ENCODE measurements around the gene FOXC2.

FOXC2 gene

DNA sequence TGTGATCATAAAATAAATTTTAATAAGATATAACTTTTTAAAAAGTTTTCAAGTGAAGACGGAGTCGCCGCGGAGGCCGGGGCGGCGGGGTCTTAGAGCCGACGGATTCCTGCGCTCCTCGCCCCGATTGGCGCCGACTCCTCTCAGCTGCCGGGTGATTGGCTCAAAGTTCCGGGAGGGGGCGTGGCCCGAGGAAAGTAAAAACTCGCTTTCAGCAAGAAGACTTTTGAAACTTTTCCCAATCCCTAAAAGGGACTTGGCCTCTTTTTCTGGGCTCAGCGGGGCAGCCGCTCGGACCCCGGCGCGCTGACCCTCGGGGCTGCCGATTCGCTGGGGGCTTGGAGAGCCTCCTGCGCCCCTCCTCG lies at the start of gene FOXC2:
TSS of gene FOXC2 (plus strand) at position 229 of the 365 bp plus-strand sequence. CDS start 507 bp downstream, outside the sequence.
- no peak for DNase-seq

DNA sequence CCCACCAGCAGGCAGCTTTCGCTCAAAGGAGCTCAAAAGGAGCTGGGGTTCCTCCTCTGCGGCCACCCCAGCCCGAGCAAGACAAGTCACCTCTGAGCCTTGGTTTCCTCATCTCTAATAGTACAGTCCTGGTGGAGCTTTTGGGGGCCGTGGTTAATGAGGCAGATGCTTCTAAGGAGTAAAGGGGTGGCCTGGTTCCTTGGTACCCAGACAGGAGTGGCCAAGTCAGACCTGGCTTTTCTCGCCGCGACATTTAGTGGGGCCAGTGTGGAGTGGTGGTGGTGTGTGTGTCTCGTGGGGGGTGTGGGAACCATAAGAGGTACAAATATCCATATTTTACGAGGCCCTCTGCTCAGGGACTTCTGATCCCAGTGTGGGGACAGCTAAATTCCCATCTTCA lies 49.6 kb upstream of the FOXC2 start:
- no peak for DNase-seq

DNA sequence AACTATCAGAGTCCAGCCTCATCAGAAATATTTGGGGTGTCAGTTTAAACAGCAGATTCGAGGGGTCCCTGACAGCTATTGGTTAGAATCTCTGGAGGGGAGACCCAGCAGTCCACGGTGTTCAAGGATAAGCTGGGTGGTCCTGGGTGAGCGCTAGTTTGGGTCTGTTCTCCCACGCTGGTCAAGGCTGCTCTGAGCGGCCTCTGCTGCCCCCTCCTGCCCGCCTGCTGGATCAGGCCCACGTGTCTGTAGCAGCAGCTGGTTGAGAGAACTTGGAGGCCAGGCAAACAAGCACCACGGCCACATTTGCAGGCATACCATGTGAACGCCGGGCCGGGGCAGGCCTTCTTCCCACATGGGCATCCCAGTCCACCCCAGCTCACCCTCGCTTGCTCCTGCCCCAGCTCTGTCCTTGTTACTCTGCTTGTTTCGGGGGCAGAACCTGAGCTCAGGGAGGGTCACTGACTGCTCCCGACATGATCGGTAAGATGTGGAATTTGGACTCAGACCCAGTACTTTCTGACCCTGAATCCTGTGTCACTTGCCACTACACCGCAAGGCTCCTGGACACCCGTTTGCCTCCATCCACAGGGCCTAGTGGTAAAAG lies 48.9 kb upstream of the FOXC2 start:
- peak in 1 of 2 donors; percentile 51 for DNase-seq

DNA sequence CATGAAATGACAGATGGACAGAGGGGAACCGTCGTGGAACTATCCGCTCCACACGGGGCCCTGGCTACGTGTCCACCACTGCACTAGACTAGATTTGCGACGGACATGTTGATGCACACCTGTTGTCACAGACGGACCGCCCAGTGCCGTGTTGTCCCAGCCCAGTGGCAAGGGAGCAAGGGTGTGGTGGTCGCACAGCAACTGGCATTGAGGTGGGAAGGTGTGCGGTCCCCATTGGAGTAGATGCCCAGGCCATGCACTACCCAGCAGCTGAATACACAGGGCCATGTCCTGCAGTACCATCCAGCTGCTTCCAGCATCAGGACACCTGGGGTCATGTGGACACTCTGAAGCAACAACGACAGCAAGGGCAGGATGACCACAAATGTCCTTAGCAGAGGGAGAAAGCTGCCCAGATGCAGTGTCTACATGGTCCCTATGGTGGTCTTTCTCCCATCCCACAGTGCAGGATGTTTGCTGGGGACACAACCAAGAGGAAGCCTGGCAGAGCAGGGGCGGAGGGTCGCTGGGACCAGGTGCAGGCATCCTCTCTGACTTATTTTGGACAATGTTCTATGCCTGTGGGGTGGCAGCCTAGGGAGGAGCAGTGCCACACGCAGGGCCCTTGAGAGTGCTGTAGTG lies 47.5 kb upstream of the FOXC2 start:
- no peak for DNase-seq

DNA sequence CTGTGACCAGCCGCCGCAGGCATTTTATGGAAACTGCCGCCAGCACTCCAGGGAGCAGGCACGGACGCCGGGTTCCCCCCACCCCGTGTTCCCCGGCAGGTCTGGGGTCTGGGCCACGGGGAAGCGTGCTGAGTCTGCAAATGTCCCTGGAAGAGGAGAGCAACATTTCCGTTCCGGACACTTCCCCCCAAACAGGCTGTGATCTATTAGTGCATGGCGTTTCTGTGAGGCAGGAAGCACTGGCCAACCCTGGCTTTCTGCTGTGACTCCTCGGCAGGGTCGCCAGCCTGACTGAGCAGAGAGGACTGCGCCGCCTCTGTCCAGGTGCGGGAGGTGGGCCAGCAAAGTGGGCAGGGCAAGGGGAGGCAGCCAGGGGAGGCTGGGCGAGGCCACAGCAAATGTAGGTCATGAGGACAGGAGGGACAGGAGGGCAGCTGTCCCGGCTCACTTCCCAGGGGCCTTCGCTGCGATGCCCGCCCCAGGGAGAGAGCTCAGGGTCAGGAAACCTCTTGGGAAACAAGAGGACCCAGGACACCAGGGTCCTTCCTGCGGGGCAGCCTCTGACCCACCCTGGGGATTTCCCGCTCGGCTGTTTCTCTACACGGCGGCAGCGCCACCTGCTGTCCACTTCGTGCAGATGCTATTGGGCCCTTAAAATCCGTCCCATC lies 46.8 kb upstream of the FOXC2 start:
- peak; percentile 8 to 9 for DNase-seq

DNA sequence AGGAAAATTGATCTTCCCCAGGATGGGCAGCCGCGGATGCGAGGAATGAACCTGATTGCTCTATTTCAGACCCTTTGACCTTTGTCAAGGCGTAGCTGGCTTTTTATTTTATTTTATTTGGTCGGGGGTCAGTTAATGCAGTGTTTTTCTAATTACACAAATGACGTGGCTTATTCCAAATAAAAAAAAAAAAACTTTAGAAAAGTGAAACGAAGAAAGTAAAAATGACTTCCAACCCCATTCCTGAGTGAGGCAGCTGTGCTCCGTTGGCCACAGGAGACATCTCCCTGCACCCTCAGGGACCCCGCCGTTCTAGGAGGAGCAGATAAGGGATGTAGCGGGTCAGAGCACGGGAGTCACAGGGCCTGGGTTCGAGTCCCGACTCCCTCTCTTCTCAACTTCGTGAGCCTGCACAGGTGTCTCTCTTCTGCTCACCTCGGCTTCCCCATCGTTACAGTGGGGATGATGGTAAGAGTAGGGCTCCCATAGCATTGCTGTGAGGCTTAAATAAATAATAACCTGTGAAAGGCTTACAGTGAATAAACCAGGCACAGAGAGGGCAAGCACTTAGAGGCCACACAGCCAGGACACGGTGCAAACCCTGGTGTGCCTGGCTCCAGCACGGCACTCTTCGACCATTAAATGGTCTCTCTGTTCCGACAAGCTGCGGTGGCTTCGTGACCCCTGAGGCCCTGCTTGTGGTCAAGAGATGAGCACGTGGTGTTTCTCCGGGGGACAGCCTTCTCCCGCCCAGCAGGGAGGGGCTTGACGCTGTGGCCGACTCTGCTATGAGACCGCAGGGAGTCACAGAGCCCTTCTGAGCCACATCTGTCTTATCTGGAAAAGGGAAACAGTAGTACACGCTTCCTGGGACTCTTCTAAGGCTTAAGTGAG lies 46.1 kb upstream of the FOXC2 start:
- DNase-seq: no peak

DNA sequence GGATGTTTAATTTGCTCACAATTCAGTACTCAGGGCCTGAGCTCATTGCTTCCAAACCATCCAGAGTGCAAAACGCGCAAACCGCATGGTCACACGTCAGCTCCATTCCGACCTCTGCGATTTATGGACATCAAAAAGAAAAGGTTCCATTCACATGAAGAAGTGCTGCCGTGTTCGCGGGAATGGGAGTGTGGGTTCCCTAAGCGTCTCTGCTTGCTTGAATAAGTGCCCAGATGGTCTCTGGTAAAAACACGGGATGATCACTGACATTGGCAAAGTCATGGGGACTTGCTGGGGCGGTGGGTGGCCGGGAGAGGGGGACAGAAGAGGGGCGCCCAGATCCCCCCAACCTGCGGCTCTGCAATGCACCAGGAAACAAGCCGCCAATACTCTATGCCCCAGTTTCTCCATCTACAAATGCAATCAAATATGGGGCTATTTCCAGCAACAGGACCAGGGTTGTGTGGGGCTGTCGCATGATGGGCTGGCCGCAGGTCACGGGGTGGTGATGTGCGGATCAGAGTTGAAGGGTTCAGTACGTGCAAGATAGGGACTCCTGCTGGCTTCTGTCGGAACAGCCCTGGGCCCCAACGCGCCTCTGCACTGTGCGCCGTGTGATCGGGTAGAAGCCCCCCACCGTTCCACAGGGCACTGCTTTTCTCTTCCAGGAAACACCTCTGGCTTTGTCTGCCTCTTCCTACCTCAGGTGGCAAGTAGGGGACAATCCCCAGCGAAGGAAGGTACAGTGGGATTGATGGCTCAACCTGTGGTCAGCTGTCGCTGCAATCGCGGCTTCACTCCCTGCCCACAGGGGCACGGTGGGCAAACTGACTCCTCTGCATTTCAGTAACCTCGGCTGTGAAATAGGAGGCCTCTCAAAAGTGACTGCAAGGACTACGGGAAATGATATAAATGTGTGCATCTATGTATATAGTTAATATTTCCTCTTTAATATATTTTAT lies 45.1 kb upstream of the FOXC2 start:
- DNase-seq: no peak

DNA sequence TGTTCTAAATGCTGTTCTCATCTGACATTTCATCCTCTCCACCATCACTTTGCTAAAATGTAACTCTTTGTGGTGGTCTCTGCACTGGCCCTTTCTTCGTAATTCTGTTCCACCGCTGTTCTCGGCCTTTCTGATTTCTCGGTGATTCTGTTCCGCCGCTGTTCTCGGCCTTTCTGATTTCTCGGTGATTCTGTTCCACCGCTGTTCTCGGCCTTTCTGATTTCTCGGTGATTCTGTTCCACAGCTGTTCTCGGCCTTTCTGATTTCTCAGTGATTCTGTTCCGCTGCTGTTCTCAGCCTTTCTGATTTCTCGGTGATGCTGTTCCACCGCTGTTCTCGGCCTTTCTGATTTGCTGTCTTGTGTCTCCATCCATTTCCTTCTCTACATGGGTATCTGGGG lies 44.0 kb upstream of the FOXC2 start:
- DNase-seq: no peak

DNA sequence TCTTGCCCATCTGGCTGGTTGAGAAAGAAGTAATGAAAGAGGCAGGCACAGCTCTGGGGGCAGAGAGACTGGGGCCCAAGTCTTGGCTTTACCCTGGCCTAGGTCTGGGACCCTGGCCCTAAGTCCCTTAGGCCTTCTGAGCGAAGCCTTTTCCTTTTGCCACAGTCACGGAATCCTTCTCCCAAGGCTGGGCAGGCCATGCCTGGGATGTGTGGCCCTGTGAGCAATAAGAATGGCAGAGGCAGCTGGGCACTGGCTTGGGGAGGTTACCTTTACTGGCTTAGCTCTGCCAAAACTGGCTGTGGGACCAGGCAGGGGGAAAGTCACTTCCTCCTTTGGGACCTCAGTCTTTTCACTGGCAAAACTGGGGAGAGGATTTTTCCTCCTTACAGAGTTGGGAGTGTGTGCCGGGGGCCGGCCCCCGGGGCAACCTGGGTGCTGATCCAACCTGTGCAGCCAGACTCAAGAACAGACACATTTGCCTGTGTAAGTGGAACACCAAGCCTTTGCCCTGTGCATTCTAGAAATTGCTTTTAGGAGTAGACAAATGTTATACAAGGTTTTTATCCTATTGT lies 43.4 kb upstream of the FOXC2 start:
- no peak for DNase-seq

DNA sequence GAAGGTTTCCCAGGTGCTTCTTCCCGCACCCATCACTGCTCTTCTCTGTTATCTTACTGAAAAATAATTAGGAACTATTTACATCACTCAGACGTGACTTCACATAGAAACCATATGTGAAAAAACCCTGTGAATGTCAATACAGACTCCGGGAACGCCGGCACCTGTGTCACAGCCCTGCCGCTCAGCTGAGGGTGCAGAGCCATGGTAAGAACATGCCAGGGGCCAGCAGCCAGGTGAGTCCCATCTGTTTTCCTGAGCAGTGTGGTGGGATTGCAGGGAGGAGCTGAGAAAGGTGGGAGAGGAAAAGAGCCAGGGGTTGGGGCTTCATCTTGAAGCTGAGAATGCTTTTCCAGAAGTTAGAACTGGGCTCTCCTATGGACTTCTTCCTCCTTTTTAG lies 42.6 kb upstream of the FOXC2 start:
- DNase-seq: no peak

DNA sequence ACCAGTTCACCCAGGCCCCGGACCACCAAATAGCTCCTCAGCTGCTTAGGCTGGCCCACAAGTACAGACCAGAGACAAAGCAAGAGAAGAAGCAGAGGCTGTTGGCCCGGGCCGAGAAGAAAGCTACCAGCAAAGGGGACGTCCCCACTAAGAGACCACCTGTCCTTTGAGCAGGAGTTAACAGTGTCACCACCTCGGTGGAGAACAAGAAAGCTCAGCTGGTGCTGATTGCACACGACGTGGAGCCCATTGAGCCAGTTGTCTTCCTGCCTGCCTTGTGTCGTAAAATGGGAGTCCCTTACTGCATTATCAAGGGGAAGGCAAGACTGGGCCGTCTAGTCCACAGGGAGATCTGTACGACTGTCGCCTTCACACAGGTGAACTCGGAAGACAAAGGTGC lies 40.9 kb upstream of the FOXC2 start:
- no peak for DNase-seq

DNA sequence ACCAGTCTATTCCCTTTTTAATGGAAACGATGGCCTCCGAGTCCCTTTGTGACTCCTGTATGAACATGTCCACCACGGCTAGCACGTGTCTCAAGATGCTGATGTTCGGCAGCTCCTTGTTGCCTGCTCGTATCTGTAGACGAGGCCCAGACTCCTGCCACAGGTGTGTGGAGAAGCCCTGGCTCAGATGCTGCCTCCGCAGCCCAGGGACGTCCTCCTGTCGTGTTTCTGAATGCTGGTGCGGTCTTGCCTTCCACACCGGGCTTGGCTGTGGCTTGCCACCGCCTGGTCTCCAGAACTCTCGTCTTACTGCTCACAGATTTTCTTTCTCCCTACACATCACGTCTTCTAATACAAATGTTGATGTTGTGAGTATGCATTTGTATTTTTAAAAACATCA lies 39.3 kb upstream of the FOXC2 start:
- DNase-seq: no peak

DNA sequence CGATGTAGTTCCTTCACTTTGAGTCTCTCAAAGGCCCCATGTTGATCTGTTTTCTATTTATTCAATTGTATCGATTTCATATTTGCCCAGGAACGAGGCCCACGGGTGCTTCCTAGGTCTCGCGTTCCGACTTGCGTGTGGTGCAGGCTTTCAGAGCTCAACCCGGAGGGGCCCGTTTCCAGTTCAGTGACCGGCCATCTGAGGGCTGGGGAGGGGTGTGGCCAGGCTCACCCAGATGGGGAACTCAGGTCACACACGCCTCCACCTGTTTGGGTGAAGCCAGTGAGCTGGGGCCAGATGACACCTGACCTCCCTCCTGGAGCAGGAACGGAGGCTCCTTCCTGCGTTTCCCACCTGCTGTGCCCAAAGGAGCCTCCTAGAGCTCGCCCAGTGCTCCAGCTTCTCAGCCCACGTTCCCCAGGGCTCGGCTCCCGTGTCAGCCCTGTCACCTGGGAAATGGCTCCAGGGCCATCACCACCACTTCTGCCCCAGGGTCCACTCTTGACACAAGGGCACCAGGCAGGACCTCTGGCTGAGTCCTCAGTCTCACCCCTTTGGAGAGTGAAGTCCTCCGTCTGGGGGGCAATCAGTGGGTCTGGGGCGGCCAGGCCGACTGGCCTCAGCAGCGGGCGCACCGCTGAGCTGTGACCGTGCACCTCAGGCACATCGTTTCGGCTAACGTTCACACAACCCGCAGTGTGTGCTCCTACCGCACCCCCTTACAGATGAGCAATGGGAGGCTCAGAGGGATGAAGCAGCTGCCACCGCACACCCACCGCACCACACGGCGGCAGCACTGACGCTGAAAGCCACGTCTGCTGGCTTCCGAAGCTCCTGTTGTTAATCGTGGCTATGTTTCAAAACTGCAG lies 38.3 kb upstream of the FOXC2 start:
- no peak for DNase-seq

DNA sequence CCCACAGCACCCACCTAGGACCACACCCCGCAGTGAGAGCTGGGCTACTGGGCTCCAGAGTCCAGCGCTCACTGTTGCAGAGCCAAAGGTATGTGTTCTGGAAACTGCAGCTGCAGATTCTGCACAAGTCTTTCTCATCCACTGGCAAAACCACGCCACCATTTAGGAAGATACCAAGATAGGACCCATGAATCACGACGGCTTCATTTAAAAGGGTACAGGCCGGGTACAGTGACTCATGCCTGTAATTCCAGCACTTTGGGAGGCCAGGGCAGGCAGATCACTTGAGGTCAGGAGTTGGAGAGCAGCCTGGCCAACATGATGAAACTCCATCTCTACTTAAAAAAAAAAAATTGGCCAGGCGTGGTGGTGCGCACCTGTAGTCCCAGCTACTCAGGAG lies 37.5 kb upstream of the FOXC2 start:
- no peak for DNase-seq

DNA sequence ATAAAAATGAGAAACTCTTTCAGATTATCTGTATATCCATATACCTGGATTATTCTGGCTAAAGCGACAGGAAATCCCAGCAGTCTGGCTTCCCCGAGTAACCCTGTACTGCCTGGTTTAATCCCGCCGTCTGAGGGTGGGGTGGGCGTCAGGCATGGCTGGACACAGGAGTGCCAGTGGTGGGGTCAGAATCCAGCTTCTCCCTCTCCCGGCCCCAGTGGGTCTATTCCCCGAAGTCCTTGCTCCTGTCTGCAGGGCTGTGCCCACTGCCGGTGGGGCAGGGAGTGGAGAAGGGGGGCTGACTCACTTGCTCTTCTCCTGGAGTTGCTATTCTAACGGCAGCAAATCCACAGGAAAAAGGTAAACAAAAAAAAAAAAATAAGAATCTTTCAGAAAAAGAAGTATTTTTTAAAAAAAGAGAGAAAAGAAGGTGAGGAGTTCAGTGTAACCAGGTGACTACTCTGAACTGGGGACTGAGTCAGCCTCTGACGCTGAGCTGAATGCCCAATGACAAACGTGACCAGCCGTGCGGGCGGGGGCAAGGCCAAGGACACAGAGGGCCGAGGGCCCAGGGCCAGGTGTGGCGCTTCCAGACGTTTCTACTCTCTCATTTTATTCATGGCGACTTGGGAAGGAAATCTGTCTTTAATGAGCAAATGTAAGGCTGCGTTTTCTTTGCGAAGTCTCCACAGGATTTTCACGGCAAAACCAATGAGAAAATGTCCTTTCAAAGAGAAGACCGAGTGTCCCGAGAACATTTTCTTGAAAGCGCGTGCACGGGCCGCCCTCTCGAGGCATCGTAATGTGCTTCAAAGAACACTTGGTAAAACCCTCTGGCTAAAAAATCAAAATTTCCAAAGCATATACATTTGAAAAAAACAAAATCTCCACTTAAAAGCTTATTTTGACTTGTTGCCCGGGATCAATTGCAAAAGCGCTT lies 36.1 kb upstream of the FOXC2 start:
- no peak for DNase-seq

DNA sequence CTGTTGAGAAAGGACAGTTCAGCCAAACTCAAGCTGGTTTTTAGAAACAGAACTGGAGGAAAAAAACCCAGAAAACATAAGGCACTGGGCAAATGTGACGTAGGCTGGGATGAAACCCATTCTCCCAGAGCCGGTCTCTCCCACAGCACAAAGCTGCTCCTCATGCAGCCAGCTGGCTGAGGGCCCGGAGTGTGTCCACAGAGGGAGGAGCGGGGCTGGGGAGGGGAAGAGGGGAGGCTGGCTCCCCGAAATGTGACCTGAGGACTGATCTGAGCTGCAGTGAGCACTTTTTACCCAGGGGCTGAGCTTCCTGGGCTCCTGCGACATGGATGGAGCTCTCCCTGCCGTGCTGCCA lies 35.5 kb upstream of the FOXC2 start:
- DNase-seq: peak; percentile 83 to 90

DNA sequence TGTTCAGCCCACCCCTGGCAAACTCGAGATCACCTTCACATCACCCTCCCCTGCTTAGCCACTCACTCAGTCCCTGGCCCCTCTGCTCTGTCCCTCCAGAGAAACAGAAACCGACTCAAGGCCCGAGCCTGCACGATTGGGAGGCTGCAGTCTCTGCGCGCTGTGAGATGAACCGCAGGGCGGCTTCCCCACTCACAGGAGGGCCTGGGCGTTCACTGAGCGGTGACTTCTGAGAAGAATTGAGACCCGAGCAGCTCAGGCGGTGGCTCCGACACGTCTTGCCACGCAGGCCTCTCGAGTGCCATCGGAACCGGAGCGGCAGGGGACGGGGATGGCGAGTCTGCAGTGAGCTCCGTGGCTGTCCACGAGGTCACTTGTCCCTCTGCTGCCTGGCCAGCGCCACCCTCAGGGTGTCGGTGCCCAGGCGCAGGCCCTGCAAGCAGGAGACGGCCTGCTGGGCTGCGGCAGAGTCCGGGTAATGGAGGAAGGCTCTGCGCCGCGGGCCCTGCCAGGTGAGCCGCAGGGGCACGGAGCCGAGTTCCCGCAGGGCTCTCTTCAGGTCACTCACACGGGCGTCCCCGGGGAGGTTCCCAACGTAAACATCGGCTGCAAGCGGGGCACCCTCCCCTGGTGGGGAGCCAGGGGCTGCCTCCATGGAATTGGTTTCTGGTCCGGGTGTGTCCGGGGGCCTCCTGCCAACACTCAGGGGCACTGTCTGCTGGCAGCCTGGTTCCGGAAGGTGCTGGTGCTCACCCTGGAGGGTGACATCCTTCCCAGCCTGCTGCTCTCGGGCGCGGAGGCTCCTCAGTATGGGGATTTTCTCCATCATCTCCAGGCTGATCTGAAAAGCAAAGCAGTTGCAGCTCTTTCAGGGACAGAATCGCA lies 34.7 kb upstream of the FOXC2 start:
- DNase-seq: no peak

DNA sequence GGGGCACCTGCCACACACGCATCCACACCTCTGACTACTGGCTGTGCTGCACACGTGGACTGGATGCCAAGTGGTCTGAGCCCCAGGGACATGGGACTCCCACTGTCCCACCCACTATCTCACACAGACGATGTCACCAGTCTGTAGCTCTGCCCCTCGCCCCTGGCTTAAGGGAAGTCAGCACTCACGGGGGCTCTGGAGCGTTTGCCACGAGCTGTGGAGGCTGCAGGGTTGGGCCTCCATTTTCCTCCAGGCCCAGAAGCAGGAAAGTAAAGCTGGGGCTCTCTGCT lies 34.2 kb upstream of the FOXC2 start:
- no peak for DNase-seq

DNA sequence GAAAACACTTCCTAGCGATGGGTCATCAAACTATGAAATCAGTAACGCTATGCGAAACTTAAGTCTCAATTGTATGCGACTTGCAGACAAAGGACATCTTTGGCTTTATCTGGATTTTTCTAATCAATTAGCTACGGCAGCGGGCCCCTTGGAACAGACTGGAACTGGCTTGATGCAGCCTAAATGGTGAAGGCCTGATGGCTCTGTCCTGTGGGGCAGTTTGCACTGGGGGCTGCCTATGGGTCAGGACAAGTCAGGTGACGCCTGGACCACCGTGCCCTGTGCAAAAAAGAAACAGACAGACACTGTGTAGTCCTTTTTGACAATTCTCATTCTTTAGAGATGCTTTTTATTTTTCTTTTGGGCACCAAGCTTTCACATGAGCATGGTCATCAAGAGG lies 33.6 kb upstream of the FOXC2 start:
- DNase-seq: no peak

Data from hippocampal formation (tissue), 2 donors.